HG03457 (cell line): ENCODE results near the gene MAN1C1.

ENCODE experiments used
- ATAC-seq: cut with Tn5 transposase; IDR thresholded peaks from one replicate; pipeline ENCODE4 v1.9.1; 2021; ENCODE audit warnings: moderate number of reproducible peaks; ENCODE audit not compliant: unreplicated experiment

The MAN1C1 gene

DNA sequence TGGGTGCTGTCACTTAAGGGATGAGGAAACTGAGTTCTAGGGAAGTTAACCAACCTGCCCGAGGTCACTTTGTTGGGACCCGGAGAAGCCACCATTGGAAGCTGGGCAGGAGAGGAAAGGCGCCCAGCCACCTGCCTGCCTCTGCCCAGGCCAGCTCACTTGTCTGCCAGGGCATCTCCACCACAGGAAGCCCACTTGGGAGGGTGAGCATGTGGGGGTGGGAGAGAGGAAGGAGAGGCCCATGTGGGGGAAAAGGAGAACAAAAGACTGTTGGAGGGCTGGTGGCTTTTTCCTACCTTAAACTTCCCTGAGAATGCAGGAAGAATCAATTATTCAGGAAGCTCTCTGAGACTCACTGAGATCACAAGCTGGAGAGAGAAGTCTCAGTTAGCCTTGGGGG lies 139.6 kb downstream of the MAN1C1 start:
- no peak for ATAC-seq

DNA sequence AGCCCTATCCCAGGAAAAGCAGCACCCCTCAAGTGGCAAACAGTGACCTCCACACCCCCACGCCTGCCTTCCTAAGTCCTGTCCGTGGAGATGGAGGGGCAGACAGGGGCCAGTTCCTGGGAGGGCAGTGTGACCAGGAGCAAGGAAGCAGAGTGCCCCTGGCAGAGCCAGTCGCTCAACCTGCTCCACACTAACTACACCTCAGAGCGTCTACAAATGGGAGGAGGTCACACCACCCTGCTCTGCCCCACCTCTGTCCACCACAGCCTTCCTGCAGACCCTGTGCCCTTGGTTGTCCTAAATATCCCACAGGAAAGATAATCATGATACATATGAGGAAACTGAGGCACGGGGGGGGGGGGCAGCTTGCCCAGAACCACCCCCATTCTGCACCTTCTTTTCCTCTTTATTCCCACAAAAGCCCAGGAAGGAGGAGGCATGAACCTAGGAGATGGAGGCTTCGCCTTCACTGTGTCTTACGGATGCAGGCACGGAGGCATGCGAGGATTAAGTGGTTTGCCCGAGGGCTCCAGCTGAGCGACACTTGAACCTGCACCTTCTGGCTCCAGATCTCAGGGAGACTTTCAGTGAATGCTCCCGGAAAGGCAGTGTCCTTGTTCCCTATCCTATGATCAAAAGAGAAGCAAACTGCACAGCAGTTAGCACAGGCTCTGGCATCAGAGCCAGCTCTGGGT lies 140.7 kb downstream of the MAN1C1 start:
- ATAC-seq: no peak

DNA sequence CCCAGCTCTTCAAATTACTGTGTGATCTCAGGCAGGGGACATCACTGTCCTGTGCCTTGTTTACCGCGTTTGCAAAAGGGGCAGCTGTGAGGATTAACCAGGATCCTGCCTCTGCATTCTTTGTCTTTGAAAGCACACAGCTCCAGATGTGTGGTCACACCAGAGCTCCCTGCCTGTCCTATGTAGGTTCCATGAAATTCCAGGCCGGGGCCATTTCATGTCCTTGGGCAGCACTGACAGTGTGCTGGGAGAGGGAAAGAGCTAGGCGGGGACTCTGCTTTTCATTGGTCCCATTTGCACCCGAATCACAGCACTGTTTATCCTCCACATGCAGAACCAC lies 141.2 kb downstream of the MAN1C1 start:
- ATAC-seq: no peak

DNA sequence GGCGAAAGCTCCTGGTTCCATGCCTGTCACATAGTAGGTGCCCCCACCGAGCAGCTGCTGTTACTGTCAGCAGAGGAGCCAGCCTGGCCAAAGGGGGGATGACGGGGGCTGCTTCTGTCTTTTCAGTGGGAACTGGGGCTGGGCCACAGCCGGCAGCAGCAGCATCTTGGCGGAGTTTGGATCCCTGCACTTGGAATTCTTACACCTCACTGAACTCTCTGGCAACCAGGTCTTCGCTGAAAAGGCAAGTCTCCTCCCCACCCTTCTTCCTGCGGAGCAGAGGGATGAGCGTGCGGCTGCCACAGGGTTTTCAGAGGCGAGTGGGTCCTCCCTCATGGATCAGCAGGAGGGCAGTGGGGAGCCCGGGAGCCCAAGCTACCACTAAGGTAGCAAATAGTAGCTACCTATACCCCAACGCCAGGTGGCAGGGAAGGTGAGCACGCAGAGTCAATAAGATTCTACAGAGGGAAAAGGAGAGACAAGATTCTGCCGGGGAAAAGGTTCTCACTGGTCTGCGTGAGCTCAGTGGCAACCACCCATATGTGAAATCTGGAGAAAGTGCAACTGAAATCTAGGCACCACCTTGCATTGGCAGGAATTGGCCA lies 142.0 kb downstream of the MAN1C1 start:
- no peak for ATAC-seq

DNA sequence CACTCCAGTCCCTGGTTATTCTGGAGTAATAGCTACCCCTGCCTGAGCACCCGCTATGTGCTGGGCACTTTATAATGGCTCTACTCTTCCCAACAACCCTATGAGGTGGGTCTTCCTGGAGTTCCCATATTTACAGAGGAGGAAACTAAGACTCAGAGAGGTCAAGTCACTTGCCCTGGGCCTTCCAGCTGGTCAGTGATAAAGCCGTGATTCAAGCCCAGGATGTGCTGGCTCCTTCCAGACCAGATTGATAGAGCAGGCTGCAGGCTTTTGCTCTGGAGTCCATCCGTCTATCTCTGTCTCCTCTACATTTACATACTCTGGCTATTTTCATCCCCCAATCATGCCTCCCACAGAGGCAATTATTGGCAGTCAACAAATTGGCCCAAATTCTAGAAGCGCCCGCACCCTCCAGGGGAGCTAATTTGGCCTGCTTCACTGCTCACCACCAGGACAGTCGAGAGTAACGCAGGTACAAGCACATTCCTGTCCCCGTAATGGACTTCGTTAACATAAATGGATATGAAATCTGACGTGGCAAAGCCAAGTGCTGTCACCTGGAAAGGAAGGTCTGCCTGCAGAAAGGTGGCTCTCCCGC lies 143.6 kb downstream of the MAN1C1 start:
- no peak for ATAC-seq

DNA sequence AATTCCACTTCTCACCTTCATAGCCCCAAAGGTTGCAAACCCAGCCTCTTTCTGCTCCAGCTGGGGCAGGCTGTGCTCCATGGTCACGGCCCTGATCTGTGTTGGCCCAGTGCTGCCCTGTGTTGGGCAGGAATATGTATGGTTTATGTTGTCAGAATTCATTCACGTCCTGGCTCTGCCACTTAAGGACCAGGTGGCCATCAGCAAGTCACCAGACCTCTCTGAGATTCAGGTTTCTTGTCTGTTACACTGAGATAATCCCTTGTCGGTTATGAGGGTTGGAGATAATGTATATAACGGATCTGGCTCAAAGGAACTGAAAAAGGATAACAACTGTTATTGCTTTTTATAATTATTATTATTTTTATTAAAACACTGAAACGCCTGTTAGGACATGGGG lies 144.3 kb downstream of the MAN1C1 start:
- ATAC-seq: no peak

DNA sequence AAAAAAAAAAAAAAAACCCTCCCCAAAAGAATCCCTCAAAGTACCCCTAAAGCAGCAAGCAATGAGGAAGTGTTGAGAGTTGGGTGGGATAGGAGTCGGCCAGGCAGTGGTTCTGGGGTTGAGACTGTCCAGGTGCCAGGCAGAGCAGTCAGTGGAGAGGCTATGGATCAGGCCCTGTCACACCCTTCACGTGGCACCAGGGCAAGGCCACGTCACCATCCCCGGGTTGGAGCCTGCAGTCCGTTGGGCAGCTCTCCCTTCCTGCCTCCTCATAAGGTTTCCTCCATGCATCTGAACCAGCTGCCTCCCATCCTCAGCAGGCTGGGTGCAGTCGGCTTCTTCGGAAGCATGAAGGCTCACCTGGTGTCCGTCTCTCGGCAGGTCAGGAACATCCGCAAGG lies 146.9 kb downstream of the MAN1C1 start:
- ATAC-seq: no peak

DNA sequence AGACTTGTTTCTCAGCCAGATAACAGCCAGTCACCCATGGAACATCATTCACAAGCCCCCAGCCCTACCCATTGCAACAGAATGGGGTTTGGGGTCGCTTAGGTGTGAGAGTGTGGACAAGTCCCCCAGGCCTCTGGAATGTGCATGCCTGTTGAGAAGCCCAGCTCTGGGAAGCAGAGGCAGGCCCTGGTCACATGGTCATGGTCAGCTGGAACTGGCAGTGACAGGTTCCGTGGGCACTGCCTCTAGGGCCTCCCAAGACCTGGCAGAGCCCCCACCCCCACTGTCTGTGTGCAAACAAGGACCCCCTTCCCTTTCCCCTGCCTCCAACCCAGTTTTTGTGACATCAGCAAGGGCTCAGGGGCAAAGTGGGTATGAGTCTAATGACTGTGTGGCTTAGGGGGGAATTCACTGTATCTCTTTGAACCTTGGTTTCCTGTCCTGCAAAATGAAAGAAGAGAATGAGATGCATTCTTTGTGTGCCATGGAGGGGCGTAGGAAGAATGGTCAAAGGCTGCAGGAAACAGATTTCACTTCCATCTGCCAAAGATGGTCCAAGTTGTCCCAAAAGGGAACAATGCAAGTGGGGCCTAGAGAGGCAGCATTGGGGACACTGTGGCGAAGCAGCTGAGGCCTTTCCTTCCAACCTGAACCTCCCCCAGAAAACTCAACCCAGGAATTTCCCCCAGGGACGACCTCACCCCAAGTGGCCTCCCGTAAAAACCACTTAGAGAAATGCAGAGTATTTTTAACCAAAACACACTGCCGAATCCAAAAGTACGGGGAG lies 148.7 kb downstream of the MAN1C1 start:
- no peak for ATAC-seq

DNA sequence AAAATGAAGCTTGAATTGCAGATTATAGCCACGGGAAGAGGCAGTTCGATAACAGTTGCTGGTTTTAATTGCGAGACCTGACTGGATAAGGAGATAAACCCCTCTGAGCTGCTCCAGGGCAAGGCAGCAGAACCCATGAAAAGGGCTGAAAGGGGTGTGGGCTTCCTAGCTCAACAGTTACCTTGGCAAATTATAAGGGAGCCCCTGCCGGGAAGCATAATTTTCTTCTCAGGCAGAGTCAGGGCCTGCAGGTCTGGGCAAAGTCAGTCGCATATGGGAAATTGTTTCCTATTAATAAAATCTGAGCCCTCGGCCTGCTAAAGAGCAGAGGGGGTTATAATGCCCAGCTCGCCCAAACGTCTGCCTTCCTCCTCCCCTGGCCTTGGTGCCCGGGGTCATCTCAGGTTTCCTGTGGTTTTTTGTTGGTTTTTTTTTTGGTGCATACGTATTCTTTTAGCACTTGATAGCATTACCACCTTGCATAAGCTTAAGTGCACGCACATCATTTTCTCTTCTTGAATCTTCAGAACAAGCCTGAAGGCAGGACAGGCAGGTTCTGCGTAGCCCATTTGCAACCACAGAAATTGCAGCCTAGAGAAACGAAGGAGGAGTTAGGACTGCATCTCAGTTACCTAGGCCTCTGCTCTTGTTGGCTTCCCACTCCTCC lies 149.5 kb downstream of the MAN1C1 start:
- no peak for ATAC-seq

DNA sequence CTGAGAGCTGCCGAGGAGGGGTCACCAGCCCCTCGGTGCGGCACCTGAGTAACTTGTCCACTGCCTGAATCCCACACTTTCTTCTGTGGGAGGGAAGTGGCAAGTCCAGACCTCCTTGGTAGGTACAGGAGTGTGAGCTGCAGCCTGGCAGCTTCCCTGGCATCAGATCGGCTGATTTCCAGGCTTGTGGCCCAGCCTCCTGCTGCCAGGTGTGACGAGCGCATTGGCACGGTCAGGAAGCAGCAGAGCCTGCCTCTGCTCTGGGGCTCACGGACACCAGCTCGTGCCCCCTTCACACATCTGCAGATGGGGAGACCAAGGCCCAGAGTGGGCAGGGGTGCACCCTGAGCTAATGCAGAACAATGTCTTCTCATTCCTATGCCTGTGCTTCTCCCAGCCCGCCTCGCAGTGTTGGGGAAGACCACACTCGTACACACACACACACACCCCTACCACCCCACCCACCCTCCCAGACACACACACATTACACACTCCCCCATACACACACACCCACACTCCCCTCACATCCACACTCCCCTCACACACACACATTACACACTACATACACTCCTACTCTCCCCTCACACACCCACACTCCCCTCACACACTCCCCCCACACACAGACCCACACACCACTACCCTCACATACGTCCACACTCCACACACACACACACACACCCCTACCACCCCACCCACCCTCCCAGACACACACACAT lies 150.3 kb downstream of the MAN1C1 start:
- ATAC-seq: no peak

DNA sequence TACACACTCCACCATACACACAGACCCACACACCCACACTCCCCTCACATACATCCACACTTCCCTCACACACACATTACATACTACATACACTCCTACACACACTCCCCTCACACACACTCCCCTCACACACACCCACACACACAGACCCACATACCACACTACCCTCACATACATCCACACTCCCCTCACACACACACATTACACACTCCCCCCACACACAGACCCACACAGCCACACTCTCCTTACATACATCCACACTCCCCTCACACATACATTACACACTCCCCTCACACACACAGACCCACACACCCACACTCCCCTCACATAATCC lies 150.8 kb downstream of the MAN1C1 start:
- no peak for ATAC-seq

DNA sequence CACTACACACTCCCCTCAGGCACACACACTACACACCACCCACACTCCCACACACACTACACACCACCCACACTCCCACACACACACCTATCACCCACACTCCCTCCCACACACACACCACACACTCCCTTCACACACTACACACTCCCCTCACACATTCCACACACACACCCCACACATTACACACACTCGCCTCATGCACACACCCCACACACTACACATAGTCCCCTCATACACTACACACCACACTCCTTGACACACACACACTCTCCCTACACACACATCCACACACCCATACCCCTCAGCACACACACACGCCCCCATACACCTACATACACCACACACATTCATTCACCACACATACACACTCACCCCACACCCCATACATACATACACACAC lies 152.4 kb downstream of the MAN1C1 start:
- no peak for ATAC-seq

DNA sequence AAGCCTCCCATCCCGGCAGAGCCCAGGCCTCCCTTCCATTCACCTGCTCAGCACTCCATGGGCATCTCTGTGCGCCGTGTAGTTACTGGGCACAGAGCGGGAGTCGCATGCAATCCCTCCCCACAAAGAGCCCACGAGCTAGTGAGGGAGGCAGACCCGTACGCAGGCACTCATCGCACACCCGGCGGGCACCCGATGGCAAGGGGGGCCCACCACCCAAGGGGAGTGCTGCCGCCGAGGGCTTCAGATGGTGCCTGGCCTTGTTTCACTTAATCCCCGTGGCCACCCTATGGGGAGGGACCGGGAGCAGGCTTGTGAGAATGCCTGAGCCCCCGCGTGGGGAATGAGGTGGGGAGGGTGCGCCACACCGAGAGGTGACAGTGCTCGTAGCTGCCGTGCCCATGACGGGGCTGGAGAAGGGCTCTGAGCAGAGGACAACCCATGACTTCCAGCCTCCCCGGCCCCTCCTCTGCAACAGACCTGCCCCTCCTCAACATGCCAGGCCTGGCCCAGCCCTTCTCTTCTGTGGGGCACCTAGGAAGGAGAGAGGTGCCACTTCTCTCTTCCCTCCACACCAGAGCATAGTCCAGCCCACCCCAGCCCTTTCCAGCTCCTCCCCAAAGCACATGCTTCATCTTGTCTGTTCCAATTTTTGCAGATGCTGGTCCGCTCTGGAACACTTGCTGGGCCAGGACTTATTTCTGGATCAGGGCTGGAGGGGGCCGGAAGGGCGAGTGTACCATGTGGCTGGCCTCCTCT lies 153.2 kb downstream of the MAN1C1 start:
- ATAC-seq: no peak

DNA sequence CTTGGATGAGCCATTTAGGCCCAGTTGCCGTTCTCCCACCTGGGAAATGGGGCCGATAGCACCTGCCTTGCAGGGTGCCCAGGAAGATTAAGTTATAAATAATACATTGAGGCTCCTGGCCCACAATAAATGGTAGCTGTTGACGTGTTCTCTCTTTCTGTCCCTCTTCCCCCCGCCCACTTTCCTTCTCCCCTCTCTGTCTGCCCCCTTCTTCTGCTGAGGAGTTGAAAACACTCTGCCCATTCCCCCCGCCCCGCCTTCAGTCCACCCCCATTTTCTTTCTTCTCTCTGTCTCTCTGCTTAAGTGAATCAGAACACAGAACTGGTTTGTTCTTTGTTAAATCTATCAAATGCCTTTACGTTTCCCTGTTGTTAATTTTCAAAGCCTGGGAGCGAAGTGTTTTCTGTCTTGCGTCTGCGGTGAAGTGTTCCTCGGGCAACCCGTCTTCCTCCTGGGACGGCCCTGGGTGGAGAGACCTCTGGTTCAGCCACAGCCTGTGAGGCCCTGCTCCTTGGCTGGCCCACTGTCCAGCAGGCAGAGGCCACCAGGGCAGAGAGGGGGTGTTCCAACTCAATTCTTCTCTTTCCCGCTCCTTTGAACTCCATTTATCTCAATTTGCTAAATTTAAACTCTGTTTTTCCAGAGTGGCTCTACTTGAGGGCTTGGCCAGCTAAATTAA lies 154.1 kb downstream of the MAN1C1 start:
- ATAC-seq: no peak

DNA sequence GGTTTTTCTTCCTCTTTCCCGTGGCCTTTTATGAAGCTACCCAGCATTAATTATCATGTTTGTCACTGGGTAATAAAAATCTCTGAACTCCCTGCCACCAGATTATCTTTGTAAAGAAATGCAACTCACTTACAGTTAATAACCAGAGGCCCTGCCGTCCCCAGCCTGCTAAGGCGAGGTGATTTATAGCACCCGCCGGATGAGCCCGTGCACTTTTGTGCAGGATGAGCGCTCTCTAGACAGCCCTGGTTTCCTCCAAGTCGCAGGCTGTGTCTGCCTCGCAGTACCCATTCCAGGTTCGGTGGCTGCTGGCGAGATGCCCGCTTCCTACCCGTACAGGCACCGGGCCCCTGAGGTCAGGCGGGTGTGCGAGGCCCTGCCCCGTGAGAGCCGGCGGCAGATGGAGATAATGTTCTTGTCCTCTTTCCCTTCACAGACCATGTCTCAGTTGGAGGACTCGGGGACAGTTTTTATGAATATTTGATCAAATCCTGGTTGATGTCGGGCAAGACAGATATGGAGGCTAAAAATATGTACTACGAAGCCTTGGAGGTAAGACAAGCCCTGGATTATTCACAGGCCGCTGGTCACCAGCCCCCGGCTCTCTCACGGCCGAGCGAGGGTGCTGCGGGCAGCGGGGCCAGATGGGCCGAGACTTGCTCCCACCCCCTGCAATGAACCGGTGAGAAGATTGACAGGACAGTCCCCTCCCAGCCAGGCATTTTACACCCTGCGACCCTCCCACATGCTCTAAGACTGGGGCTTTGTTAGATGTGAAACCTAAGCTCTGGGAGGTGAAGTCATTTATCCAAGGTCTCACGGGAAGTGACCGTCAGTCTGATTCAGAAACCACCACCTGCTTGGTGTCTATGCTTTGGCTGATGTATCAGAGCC lies 154.9 kb downstream of the MAN1C1 start:
- no peak for ATAC-seq

DNA sequence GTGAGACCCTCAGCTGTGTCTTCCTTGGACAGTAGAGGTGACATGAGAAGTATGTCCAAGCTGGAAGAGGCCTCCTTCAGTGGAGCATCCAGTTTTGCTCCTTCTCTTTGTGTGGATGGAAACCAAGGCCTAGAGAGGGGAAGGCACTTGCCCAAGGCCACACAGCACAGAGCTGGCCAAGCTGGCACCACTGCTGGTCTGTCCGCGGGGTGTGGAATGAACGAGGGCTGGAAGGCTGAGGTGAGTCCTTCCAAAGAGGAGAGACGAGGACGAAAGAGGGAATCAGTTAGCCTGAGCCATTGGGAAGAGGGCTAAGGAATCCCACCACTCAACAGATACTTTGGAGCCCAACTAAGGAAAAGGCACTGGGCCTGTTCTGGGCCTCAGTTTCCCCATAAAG lies 155.6 kb downstream of the MAN1C1 start:
- no peak for ATAC-seq

DNA sequence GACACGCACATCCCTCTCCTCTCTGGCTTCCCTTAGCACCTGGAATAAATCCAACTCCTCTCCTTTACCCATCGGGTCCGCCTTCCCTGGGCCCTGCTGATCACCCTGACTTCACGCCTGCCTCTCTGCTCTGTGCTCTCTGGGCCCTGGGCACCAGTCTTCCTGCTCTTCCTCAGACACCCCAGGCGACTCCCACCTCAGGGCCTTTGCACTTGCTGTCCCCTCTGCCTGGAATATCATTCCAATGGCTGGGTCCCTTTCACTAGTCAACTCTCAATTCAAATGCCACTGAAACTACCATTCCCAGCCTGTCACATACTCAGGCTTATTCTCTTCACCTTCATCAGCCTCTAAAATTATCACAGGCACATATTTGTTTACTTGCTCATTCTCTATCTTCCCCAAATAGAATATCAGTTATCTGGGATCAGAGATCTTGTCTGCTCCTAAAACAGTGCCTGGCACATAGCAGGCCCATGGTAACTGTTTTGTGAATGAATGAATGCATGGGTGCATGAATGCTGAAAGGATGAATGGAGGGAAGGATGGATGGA lies 156.2 kb downstream of the MAN1C1 start:
- ATAC-seq: no peak

DNA sequence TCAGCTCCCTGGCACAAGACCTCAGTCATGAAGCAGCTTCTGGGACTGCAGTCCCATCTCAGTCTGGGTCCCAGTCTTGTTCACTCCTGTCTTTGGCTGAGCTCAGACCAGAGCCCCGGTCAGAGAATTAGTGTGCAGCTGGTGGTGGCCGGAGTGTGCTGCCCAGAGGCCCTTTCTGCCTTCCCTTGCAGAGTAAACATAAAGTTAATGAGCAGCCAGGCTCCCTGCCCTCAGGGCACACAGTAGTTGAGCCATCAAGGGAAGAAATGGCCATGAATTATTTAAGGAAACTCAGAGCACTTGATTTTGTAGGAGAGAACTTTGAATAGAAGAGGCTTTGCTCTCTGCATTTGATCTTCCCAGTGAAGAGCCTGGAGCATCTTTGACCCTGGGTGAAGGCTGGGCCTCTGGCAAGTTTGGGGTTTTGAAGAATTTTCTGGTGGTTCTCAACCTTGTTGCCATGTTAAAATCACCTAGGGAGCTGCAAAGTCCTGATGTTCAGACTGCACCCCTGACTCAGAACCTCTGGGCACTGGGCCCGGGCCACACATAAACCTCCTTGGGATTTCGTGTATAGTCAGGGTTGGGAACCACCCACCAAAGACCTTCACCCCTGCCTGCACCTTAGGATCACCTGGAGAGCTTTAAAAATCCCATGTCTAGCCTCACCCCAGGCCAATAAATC lies 157.0 kb downstream of the MAN1C1 start:
- no peak for ATAC-seq
